B cell (primary cell): ENCODE results near the gene NTM. TPM values are rescaled to one million over a fixed set of nuclear protein-coding genes. Genes with fewer than 3 reads are reported as not detected.

Experiments used
- ATAC-seq: fragments of 200-7000 bp; cut with Tn5 transposase; one replicate; pipeline ENCODE4 v1.10.0; 2021; ENCODE audit warnings: low read depth, mild to moderate bottlenecking, moderate number of reproducible peaks, moderate library complexity
- CTCF ChIA-PET: fragments of 350-600 bp; sonication (Branson Sonifier 250); formaldehyde crosslinking; loops from one replicate; lab custom pipeline; 2021; ENCODE audit warnings: antibody characterized with exemption, inconsistent platforms; lab: Charles Lee
- POLR2A ChIA-PET: fragments of 350-600 bp; sonication (Branson Sonifier 250); formaldehyde crosslinking; loops from one replicate; lab custom pipeline; 2021; ENCODE audit warnings: antibody characterized with exemption; lab: Charles Lee
- DNase-seq: peaks from one replicate; pipeline ENCODE4 v3.0.0; 2013
- H2AFZ ChIP-seq: 2 replicates; pipeline ENCODE4 v1.6.1; 2012; ENCODE audit warnings: mild to moderate bottlenecking, low read depth, low read length; ENCODE audit not compliant: insufficient read depth, poor library complexity, severe bottlenecking
- H3K27ac ChIP-seq, 2 donors: 1 replicate in 1 of 2; 2 replicates in 1 of 2; pipeline ENCODE4 v1.5.1; 2012 to 2013; ENCODE audit warnings: low read length in 2 of 2, mild to moderate bottlenecking in 2 of 2, moderate library complexity in 1 of 2
- H3K27me3 ChIP-seq, 4 experiments: fragments of 200-600 bp in 1 of 4; sonication (generic) in 1 of 4; replicated peaks in 1 of 4; 1 replicate in 2 of 4; 2 replicates in 2 of 4; pipeline versions ENCODE4 v1.6.1 to v1.7.0; 2013 to 2016; ENCODE audit warnings: low read length in 3 of 4, mild to moderate bottlenecking in 2 of 4, mixed read lengths in 1 of 4, moderate library complexity in 1 of 4; ENCODE audit not compliant: insufficient read depth in 4 of 4, control insufficient read depth in 3 of 4; ENCODE audit errors: control extremely low read depth in 1 of 4
- H3K36me3 ChIP-seq, 2 experiments: replicated peaks in 1 of 2; 1 replicate in 1 of 2; 2 replicates in 1 of 2; pipeline versions ENCODE4 v1.6.1 to v1.7.1; 2013; ENCODE audit warnings: low read length in 1 of 2; ENCODE audit not compliant: insufficient read depth in 2 of 2, control insufficient read depth in 1 of 2; ENCODE audit errors: control extremely low read depth in 1 of 2, extremely low read depth in 1 of 2
- H3K4me1 ChIP-seq, 2 donors: fragments of 200-600 bp in 1 of 2; sonication (generic) in 1 of 2; 1 replicate in 1 of 2; 2 replicates in 1 of 2; pipeline versions ENCODE4 v1.5.1 to v1.6.1; 2013 to 2017; ENCODE audit warnings: low read length in 2 of 2; ENCODE audit not compliant: control insufficient read depth in 2 of 2, insufficient read depth in 2 of 2
- H3K4me2 ChIP-seq: replicated peaks from 2 replicates; pipeline ENCODE3; 2012; ENCODE audit warnings: mild to moderate bottlenecking, low read depth, low read length; ENCODE audit not compliant: poor library complexity, severe bottlenecking
- H3K4me3 ChIP-seq, 5 experiments: fragments of 200-600 bp in 1 of 5; sonication (generic) in 1 of 5; 1 replicate in 3 of 5; 2 replicates in 2 of 5; pipeline versions ENCODE4 v1.5.1 to v1.7.0; 2011 to 2016; ENCODE audit warnings: low read length in 4 of 5, mild to moderate bottlenecking in 4 of 5, low read depth in 2 of 5, control low read depth in 1 of 5, moderate library complexity in 1 of 5; ENCODE audit not compliant: insufficient read depth in 1 of 5; ENCODE audit errors: control extremely low read depth in 1 of 5, extremely low read depth in 1 of 5
- H3K79me2 ChIP-seq: fragments of 200-600 bp; sonication (generic); one replicate; pipeline ENCODE4 v1.6.0; 2016; ENCODE audit warnings: low read length; ENCODE audit not compliant: control insufficient read depth, insufficient read depth
- H3K9ac ChIP-seq: fragments of 200-600 bp; sonication (generic); 2 replicates; pipeline ENCODE4 v1.6.1; 2017; ENCODE audit warnings: mild to moderate bottlenecking, low read length, moderate library complexity
- H3K9me3 ChIP-seq, 3 donors: one replicate each; pipeline versions ENCODE4 v1.6.1 to v1.7.1; 2013; ENCODE audit warnings: low read length in 2 of 3; ENCODE audit not compliant: control insufficient read depth in 2 of 3, insufficient read depth in 1 of 3; ENCODE audit errors: control extremely low read depth in 1 of 3
- H4K20me1 ChIP-seq: 2 replicates; pipeline ENCODE4 v1.6.0; 2012; ENCODE audit warnings: mild to moderate bottlenecking, low read length; ENCODE audit not compliant: insufficient read depth, control insufficient read depth, poor library complexity, severe bottlenecking
- H3K27ac Mint-ChIP-seq: one replicate; pipeline ENCODE4 v1.8.0; 2021; ENCODE audit warnings: mixed read lengths
- H3K27me3 Mint-ChIP-seq: one replicate; pipeline ENCODE4 v1.8.0; 2021; ENCODE audit warnings: mixed read lengths
- H3K4me1 Mint-ChIP-seq: one replicate; pipeline ENCODE4 v1.8.0; 2021; ENCODE audit warnings: mixed read lengths
- H3K4me3 Mint-ChIP-seq: one replicate; pipeline ENCODE4 v1.8.0; 2021; ENCODE audit warnings: mixed read lengths
- H3K9me3 Mint-ChIP-seq: one replicate; pipeline ENCODE4 v1.8.0; 2022; ENCODE audit warnings: mixed read lengths; ENCODE audit not compliant: insufficient read depth
- EZH2 ChIP-seq: IDR thresholded peaks from 2 replicates; pipeline ENCODE4 v1.6.1; 2012; ENCODE audit warnings: borderline replicate concordance, low read depth, mild to moderate bottlenecking, moderate library complexity, low read length; ENCODE audit not compliant: insufficient read depth, poor library complexity, severe bottlenecking
- WGBS: methylation state at CpG from one replicate; pipeline ENCODE4 v1.1.5; 2013; ENCODE audit warnings: missing lambda C conversion rate; ENCODE audit not compliant: insufficient coverage; 5-methylcytosine and 5-hydroxymethylcytosine counted together
- intact Hi-C: fragments of 100-400 bp; cut with micrococcal nuclease; formaldehyde crosslinking; loops from one replicate; pipeline ENCODE4 v1.10.0; 2022
- polyA plus RNA-seq: library from polyadenylated mRNA; depleted of rRNA; stranded (reverse); fragments of >200 nt; gene quantifications from 2 replicates; pipeline ENCODE4 v1.2.3, GENCODE V29; 2012
- total RNA-seq, 2 donors: library from RNA; stranded (reverse); fragments of 120-200 nt in 1 of 2; gene quantifications; 1 replicate in 1 of 2; 2 replicates in 1 of 2; pipeline versions ENCODE4 v1.2.3 to v1.2.4, GENCODE V29; 2013 to 2022
- TF ChIP-seq, protein P1 (sequence below): fragments of 200-600 bp; IDR thresholded peaks from one replicate; pipeline ENCODE4 v1.8.0; 2022; ENCODE audit warnings: antibody characterized with exemption, mild to moderate bottlenecking

NTM gene
- total and polyA plus RNA-seq, 2 donors (not counting 1 experiment from before 2014, with no cell fraction given) = not detected

DNA sequence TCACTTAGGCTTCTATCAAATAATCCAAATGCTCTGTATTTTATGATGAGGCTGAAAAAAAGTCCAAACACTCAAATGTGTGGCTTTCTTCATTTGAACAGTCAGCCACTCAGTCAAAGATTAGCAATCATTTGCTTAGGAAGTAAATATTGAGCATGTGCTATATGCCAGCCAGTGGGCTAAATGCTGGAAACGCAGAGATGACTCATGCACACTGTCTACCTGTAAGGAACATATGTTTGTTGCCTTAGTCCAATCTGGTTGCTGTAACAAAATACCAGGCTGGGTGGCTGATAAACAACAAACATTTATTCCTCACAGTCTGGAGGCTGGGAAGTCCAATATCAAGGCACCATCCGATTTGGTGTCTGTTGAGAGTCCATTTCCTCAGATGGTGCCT lies 617.3 kb downstream of the NTM start:
- H3K27me3 Mint-ChIP-seq = no peaks in the 10 kb centered on the region
- TF ChIP-seq, protein P1, sequence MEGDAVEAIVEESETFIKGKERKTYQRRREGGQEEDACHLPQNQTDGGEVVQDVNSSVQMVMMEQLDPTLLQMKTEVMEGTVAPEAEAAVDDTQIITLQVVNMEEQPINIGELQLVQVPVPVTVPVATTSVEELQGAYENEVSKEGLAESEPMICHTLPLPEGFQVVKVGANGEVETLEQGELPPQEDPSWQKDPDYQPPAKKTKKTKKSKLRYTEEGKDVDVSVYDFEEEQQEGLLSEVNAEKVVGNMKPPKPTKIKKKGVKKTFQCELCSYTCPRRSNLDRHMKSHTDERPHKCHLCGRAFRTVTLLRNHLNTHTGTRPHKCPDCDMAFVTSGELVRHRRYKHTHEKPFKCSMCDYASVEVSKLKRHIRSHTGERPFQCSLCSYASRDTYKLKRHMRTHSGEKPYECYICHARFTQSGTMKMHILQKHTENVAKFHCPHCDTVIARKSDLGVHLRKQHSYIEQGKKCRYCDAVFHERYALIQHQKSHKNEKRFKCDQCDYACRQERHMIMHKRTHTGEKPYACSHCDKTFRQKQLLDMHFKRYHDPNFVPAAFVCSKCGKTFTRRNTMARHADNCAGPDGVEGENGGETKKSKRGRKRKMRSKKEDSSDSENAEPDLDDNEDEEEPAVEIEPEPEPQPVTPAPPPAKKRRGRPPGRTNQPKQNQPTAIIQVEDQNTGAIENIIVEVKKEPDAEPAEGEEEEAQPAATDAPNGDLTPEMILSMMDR = no peak
- TF ChIP-seq EZH2 = no peak
- DNase-seq (no peak), ATAC-seq (no peak)
- Histone ChIP-seq H3K27me3 (no peaks in the 10 kb centered on the region), H2AFZ (no peak overlapping the region), H3K36me3 (no peaks in the 10 kb centered on the region), H4K20me1 (no peaks in the 10 kb centered on the region), H3K9ac (no peak overlapping the region), H3K27ac (no peak overlapping the region), H3K4me1 (no peaks in the 10 kb centered on the region), H3K79me2 (no peaks in the 10 kb centered on the region), H3K4me3 (no peak overlapping the region), H3K4me2 (no peak overlapping the region), H3K9me3 (peaks cover 0 to 3% (median 2%) of the 10 kb centered on the region in 3 donors)
- H3K9me3 Mint-ChIP-seq = peaks cover 2% of the 10 kb centered on the region
- ChIA-PET POLR2A (no interaction called here), CTCF (no interaction called here)
- intact Hi-C loops = no loop called here
- H3K4me1 Mint-ChIP-seq = no peaks in the 10 kb centered on the region
- H3K27ac Mint-ChIP-seq = no peak overlapping the region
- no peak overlapping the region for H3K4me3 Mint-ChIP-seq
- WGBS = 83% methylated on average over 2 of the region's 2 CpGs

DNA sequence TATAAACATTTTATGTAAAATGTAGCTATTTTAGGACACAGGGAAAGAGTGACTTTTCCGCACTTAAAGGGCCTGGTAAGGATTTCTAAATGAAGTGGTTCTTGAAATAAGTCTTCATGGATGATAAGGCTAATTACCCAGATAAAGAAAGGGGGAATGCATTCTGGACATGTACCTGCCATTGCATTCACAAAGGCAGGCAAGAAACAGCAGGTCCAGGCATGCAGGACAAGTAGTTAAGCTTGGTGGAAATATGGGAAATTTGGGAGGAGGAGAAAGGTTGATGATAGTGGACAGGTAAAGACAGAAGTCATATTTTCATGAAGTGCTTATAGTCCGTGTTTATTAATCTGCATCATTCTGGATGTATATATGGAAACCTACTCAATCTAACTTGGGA lies 621.2 kb downstream of the NTM start:
- ATAC-seq = no peak
- Mint-ChIP-seq H3K9me3 (no peaks in the 10 kb centered on the region), H3K27me3 (no peaks in the 10 kb centered on the region), H3K27ac (no peak overlapping the region), H3K4me1 (no peaks in the 10 kb centered on the region), H3K4me3 (no peak overlapping the region)
- no peaks in the 10 kb centered on the region for H3K4me1 ChIP-seq
- no peaks in the 10 kb centered on the region for H3K27me3 ChIP-seq
- no peak overlapping the region for H3K4me3 ChIP-seq
- no peak overlapping the region for H3K9ac ChIP-seq
- H3K4me2 ChIP-seq = no peak overlapping the region
- H3K27ac ChIP-seq = no peak overlapping the region
- DNase-seq = no peak
- POLR2A ChIA-PET = no interaction called here
- no peaks in the 10 kb centered on the region for H3K79me2 ChIP-seq
- H3K36me3 ChIP-seq = no peaks in the 10 kb centered on the region
- H3K9me3 ChIP-seq = peaks cover 0 to 10% (median 9%) of the 10 kb centered on the region in 3 donors
- CTCF ChIA-PET = no interaction called here
- H4K20me1 ChIP-seq = no peaks in the 10 kb centered on the region
- TF ChIP-seq, protein P1 = no peak
- no peak for TF ChIP-seq EZH2
- no peak overlapping the region for H2AFZ ChIP-seq
- intact Hi-C loops = no loop called here
- 100% methylated on average over 1 of the region's 2 CpGs for WGBS
